SK-N-SH (cell line): ENCODE results near the gene FGD6. TPM values are rescaled to one million over a fixed set of nuclear protein-coding genes. Genes with fewer than 3 reads are reported as not detected.

ENCODE experiments used
- CTCF ChIA-PET: fragments of 300-600, 350-600 bp; formaldehyde crosslinking; extraction: SDS; loops from one replicate; lab custom pipeline; 2021; lab: Yijun Ruan, JAX
- POLR2A ChIA-PET: fragments of 350-600 bp; sonication (Branson Sonifier 250); formaldehyde crosslinking; extraction: SDS; loops from one replicate; lab custom pipeline; 2020; ENCODE audit warnings: antibody characterized with exemption, inconsistent platforms; lab: Yijun Ruan, JAX
- DNase-seq: peaks from one replicate; pipeline ENCODE4 v3.0.0; 2012
- H2AFZ ChIP-seq: fragments of 200-600 bp; sonication (generic); 2 replicates; pipeline ENCODE4 v1.8.1; 2016; ENCODE audit warnings: antibody characterized with exemption, mild to moderate bottlenecking, low read depth
- H3F3A ChIP-seq: fragments of 200-600 bp; sonication (generic); replicated peaks from 2 replicates; pipeline ENCODE3; 2016; ENCODE audit warnings: antibody characterized with exemption, mild to moderate bottlenecking; ENCODE audit not compliant: insufficient read depth
- H3K27ac ChIP-seq, 2 experiments: fragments of 200-500 bp in 1 of 2; fragments of 200-600 bp in 1 of 2; sonication (Bioruptor generic) in 1 of 2; sonication (generic), shearing (Covaris generic) in 1 of 2; 2 replicates each; pipeline versions ENCODE4 v1.5.1 to v1.6.1; 2014 to 2016; ENCODE audit warnings: low read depth in 2 of 2, inconsistent platforms in 1 of 2, low read length in 1 of 2, mild to moderate bottlenecking in 1 of 2, mixed read lengths in 1 of 2
- H3K27me3 ChIP-seq: fragments of 200-600 bp; sonication (generic), shearing (Covaris generic); 2 replicates; pipeline ENCODE4 v1.6.1; 2016; ENCODE audit warnings: mixed run types; ENCODE audit not compliant: insufficient read depth
- H3K36me3 ChIP-seq, 2 experiments: fragments of 200-500 bp in 1 of 2; fragments of 200-600 bp in 1 of 2; sonication (Bioruptor generic) in 1 of 2; sonication (generic) in 1 of 2; replicated peaks in 1 of 2; 2 replicates each; pipeline versions ENCODE3 to v1.5.1; 2014 to 2016; ENCODE audit warnings: low read length in 1 of 2, mild to moderate bottlenecking in 1 of 2; ENCODE audit not compliant: insufficient read depth in 2 of 2, control insufficient read depth in 1 of 2
- H3K4me1 ChIP-seq, 2 experiments: fragments of 200-500 bp in 1 of 2; fragments of 200-600 bp in 1 of 2; sonication (Bioruptor generic) in 1 of 2; sonication (generic), shearing (Covaris generic) in 1 of 2; 2 replicates each; pipeline versions ENCODE4 v1.5.1 to v1.6.1; 2014 to 2016; ENCODE audit warnings: low read depth in 1 of 2, low read length in 1 of 2, mixed run types in 1 of 2; ENCODE audit not compliant: insufficient read depth in 2 of 2, control insufficient read depth in 1 of 2
- H3K4me2 ChIP-seq: fragments of 200-600 bp; sonication (generic), shearing (Covaris generic); 2 replicates; pipeline ENCODE4 v1.6.1; 2017; ENCODE audit warnings: mixed run types
- H3K4me3 ChIP-seq, 2 experiments: fragments of 200-500 bp in 1 of 2; fragments of 200-600 bp in 1 of 2; sonication (Bioruptor generic) in 1 of 2; sonication (generic), shearing (Covaris generic) in 1 of 2; 2 replicates each; pipeline versions ENCODE4 v1.5.1 to v1.8.1; 2014 to 2016; ENCODE audit warnings: low read depth in 2 of 2, inconsistent platforms in 1 of 2, low read length in 1 of 2, mild to moderate bottlenecking in 1 of 2, mixed read lengths in 1 of 2, moderate library complexity in 1 of 2
- H3K79me2 ChIP-seq: fragments of 200-600 bp; sonication (generic); 2 replicates; pipeline ENCODE4 v1.8.1; 2017; ENCODE audit warnings: mild to moderate bottlenecking; ENCODE audit not compliant: insufficient read depth
- H3K9ac ChIP-seq: fragments of 200-600 bp; sonication (generic); 2 replicates; pipeline ENCODE4 v1.6.1; 2017; ENCODE audit warnings: mixed run types
- H3K9me2 ChIP-seq: fragments of 200-600 bp; sonication (generic); 2 replicates; pipeline ENCODE4 v1.6.1; 2017; ENCODE audit warnings: mixed run types
- H3K9me3 ChIP-seq: fragments of 200-600 bp; sonication (generic); 2 replicates; pipeline ENCODE4 v1.6.1; 2017; ENCODE audit warnings: mixed run types, mild to moderate bottlenecking, moderate library complexity
- H4K20me1 ChIP-seq: fragments of 200-600 bp; sonication (generic); 2 replicates; pipeline ENCODE4 v1.6.1; 2017; ENCODE audit warnings: mild to moderate bottlenecking, mixed run types; ENCODE audit not compliant: insufficient read depth
- CTCF ChIP-seq: fragments of 200-600 bp; sonication (generic); IDR thresholded peaks from 2 replicates; pipeline ENCODE4 v1.6.1; 2017; ENCODE audit warnings: antibody characterized with exemption, mild to moderate bottlenecking, moderate library complexity
- IRF3 ChIP-seq: fragments of 150-350 bp; IDR thresholded peaks from 2 replicates; pipeline ENCODE4 v1.6.1; 2016; ENCODE audit warnings: mild to moderate bottlenecking, low read depth, low read length
- MAX ChIP-seq: IDR thresholded peaks from 2 replicates; pipeline ENCODE4 v1.4.0; 2012; ENCODE audit warnings: low read depth
- MXI1 ChIP-seq: IDR thresholded peaks from 2 replicates; pipeline ENCODE4 v1.6.1; 2012; ENCODE audit warnings: mild to moderate bottlenecking, low read depth, low read length, improper control_type of control experiment
- PBX3 ChIP-seq: IDR thresholded peaks from 2 replicates; pipeline ENCODE4; 2012
- RAD21 ChIP-seq: IDR thresholded peaks from 2 replicates; pipeline ENCODE4 v1.6.1; 2012; ENCODE audit warnings: mild to moderate bottlenecking, low read length
- REST ChIP-seq: IDR thresholded peaks from 2 replicates; pipeline ENCODE4 v1.6.1; 2012; ENCODE audit warnings: mild to moderate bottlenecking, low read depth, low read length, moderate library complexity
- SIN3A ChIP-seq: IDR thresholded peaks from 2 replicates; pipeline ENCODE4 v1.6.1; 2012; ENCODE audit warnings: low read depth, mild to moderate bottlenecking, low read length, moderate library complexity, borderline replicate concordance
- SMC3 ChIP-seq: IDR thresholded peaks from 2 replicates; pipeline ENCODE4 v1.6.1; 2012; ENCODE audit warnings: low read depth, low read length, improper control_type of control experiment
- TEAD4 ChIP-seq: IDR thresholded peaks from 2 replicates; pipeline ENCODE4 v1.4.0; 2012; ENCODE audit warnings: mild to moderate bottlenecking, borderline replicate concordance; ENCODE audit not compliant: insufficient read depth
- WGBS: methylation state at CpG from one replicate; pipeline ENCODE4 v1.1.6; 2017; ENCODE audit warnings: low lambda C conversion rate; 5-methylcytosine and 5-hydroxymethylcytosine counted together
- polyA plus RNA-seq, 3 experiments: library from polyadenylated mRNA; depleted of rRNA; stranded (reverse); fragments of >200 nt; gene quantifications; 2 replicates each; pipeline ENCODE4 v1.2.3, GENCODE V29; 2012

The FGD6 gene
- polyA plus RNA-seq, 1 of the 3 experiments (the other 2 are of a cell fraction) = 2.8 TPM

- ChIA-PET CTCF (interaction anchor here (0.6 to 2.7 kb wide), 20 partner anchors 9 to 736 kb away, joined by 3 to 18 read pairs (median 4); partner anchors contain the start of genes FGD6, METAP2 and VEZT), POLR2A (interaction anchor here (0.8 to 2.4 kb wide), 4 partner anchors 70 to 430 kb away, joined by 3 to 14 read pairs (median 4); partner anchors contain the start of genes FGD6, NDUFA12 and VEZT)
- H2AFZ ChIP-seq = peak overlapping the region; percentile 71
- no peaks in the 10 kb centered on the region for H4K20me1 ChIP-seq
- 62% methylated on average over 23 of the region's 23 CpGs for WGBS
- no peaks in the 10 kb centered on the region for H3K9me3 ChIP-seq
- DNase-seq = no peak
- H3K4me2 ChIP-seq = 0 out of 2 replicates have a peak overlapping the region, but pooled peaks have one; percentile 76
- TF ChIP-seq PBX3 (no peak), TEAD4 (no peak), CTCF (peak; percentile 86), IRF3 (no peak), REST (no peak), SMC3 (peak; percentile 50; the same call in 1 of the 2 replicates), RAD21 (peak; percentile 41; the same call in 1 of the 2 replicates), MAX (peak; percentile 88), MXI1 (peak; percentile 94), SIN3A (no peak)
- H3K9ac ChIP-seq = no peak overlapping the region; the same call in 1 of the 2 replicates
- H3K9me2 ChIP-seq = no peaks in the 10 kb centered on the region
- H3K4me1 ChIP-seq = no peaks in the 10 kb centered on the region
- H3K79me2 ChIP-seq = peaks cover 40% of the 10 kb centered on the region
- no peaks in the 10 kb centered on the region for H3K36me3 ChIP-seq
- H3K27ac ChIP-seq = no peak overlapping the region
- peak overlapping the region; percentile 77 to 94 for H3K4me3 ChIP-seq
- no peaks in the 10 kb centered on the region for H3F3A ChIP-seq
- no peaks in the 10 kb centered on the region for H3K27me3 ChIP-seq
Observed at GRCh38 chr12:95073698-95074520, 143.4 kb downstream of the FGD6 start.
